Middle frontal gyrus (tissue), 1 donor: ENCODE results near the gene MT1M.

Experiments used
- DNase-seq: peaks from one replicate; pipeline ENCODE4 v3.0.0-alpha.2; 2015; ENCODE audit warnings: low spot score; ENCODE audit errors: extremely low spot score

The MT1M gene

DNA sequence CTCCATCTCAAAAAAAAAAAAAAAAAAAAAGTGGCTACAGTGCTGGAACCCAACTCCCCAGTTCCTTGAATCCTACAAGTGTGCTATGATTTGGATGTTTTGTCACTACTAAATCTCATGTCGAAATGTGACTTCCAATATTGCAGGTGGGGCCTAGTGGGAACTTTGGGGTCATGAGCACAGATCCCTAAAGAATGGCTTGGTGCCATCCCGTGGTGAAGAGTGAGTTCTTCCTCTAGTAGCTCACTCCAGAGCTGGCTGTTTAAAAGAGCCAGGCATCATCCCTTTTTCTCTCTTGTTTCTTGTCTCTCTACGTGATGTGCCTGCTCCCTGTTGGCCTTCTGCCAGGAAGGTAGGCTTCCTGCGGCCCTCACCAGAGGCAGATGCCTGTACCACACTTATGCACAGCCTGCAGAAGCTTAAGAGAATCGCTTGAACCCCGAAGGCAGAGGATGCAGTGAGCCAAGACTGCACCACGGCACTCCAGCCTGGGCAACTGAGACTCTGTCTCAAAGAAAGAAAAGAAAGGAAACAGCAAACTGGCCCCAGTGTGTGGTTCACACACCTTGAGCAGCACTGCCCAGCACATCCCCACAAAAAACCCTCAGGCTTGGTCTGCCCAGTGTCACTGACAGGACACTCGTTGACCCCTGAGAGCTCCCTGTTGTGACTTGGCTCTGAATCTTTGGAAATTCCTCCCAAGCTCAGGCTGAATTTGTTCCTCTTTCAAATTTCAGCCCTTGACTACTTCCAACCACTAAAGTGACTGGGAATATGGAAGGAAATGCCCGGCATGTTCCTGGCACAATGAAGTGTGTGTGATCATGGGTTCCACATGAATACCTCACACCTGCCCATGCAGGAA is 3.7 kb upstream of the MT1M start:
- no peak for DNase-seq

GRCh38 chr16:56629531-56629930 is 2.9 kb upstream of the MT1M start:
- DNase-seq, result no peak

DNA sequence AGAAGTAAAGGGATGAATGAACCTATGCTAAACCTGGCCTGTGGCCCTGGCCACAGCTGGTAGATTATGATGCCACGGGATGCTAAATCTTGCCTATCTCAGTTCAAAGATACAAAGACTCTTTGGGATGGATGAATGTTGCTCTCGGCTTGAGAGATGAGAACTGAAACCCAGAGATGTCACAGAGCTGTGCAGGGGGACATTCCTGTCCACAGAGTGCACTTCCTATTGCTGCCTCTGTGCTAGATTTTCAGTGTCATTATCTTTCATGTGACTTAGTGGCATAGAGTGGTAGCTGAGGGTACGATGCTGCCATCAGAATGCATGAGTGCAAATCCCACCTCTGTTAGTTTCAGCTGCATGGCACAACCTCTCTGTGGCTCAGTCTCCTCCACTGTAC is 2.3 kb upstream of the MT1M start:
- no peak for DNase-seq

GRCh38 chr16:56631197-56631596 is 1.3 kb upstream of the MT1M start:
- no peak for DNase-seq

- no peak for DNase-seq
Measured at GRCh38 chr16:56631832-56632155, 665 bp upstream of the MT1M start.

DNA sequence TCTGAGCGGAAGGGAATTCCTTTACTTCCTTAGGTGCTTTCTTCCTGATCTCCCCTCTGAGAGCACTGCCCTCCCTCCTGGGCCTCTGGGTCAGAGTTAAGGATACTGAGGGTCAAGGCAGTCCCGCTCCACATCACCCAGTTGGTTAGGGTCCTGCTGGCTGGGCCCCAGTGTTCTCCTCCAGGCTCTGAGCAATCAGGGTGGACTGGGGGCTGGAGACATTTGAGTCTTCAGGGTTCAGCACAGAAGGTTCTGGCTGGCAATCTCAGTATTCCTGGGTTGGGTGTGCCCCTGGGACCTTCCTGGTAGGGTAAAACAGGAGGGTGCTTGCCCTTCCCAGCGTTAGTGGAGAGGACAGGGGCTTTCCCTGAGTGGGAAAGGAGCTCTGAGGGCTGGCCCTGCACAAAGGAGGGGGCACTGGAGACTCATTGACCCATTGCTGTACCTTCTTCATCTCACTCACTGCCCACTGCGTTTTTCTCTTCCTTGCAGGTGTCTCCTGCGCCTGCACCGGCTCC is 448 bp downstream of the MT1M start:
- DNase-seq, result no peak

DNA sequence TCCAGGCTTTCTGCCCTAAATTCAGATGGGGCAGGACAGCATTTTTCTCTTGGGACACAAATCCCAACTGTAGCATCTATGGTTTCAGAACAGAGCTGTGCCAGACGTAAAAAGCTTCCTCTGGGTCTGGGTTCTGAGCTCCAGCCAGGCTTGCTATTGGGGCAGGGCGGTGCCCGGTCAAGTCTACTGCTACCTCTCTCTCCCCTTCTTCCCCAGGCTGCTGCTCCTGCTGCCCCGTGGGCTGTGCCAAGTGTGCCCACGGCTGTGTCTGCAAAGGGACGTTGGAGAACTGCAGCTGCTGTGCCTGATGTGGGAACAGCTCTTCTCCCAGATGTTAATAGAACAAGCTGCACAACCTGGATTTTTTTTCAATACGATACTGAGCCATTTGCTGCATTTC is 1.1 kb downstream of the MT1M start:
- no peak for DNase-seq

- DNase-seq, result no peak
Measured at GRCh38 chr16:56634715-56635440, 2.4 kb downstream of the MT1M start.

GRCh38 chr16:56635441-56635967 is 3.0 kb downstream of the MT1M start:
- DNase-seq, result no peak

- DNase-seq, result no peak
Measured at GRCh38 chr16:56636616-56637413, 4.4 kb downstream of the MT1M start.

- no peak for DNase-seq
Measured at GRCh38 chr16:56637814-56638750, 5.6 kb downstream of the MT1M start, which contains the start of gene MT1A. Gene MT1A, plus strand, starts transcription at chr16:56638666. Its CDS starts 73 bp downstream, at chr16:56638739.

GRCh38 chr16:56639045-56639444 is 6.6 kb downstream of the MT1M start:
- no peak for DNase-seq

DNA sequence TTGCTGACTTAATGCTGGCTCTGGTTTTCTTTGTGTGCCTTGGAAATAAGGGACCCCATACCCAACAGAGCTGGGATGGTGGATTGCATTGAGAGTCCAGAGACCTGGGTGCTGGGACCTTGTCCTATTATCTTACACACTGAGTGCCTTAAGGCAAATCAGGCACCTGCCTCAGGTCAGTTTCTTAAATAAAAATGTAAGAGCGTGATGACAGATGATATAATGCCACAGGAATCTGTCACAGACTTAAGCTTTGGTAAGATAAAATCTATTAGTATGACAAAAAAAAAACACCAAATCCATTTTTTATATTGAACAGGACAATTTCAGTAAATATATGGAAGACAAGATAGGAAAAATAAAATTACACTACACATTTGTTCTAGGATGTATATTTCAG is 7.6 kb downstream of the MT1M start:
- no peak for DNase-seq

DNA sequence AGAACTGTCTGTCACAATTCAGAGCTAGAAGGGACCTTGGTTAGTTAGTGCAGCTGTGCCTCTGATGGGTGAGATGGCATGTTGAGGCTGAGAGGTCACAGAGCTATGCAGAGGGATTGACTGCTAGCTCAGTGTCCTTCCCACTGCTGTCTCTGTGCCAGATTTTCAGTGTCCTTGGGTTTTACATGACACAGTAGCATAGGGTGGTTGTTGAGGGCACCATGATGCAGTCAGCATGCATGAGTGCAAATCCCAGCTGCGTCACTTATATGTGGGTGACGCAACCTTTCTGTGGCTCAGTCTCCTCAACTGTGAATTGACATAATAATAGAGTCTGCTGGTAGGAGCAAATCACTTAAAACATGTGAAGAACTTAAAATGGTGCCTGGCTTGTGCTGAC is 8.7 kb downstream of the MT1M start:
- no peak for DNase-seq

DNA sequence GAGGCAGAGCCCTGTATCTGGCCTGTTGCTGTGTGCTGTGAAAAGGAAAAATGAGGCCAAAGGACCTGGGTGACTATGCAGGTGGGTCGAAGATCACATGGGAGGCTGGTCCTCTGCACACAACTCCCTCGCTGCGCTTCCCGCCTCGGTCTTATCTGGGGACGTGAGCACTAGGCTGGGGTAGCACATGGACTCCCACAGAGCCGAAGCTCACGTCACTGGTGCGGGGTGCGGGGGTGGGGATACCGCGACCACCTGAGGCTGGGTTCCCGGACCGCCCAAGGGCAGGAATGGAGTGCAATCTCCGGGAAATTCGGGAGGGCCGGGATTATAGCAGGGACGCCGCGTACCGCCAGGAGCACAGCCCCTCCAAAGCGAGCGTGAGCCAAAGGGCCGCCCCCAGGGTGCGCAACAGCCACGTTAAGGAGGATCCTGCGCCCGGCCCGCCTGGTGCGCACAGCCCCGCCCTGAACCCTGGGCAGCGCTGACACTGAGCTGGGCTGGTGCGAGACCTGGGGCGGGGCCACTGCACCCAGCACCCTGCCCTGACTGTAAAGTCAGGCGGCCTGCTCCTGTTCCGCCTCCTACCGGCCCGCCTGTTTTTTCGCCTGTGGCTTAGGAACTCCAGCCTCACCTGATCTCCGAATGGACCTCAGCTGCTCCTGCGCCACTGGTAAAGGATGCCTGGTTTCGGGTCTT is 10.8 kb downstream of the MT1M start:
- no peak for DNase-seq

GRCh38 chr16:56643833-56644232 is 11.4 kb downstream of the MT1M start:
- no peak for DNase-seq

DNA sequence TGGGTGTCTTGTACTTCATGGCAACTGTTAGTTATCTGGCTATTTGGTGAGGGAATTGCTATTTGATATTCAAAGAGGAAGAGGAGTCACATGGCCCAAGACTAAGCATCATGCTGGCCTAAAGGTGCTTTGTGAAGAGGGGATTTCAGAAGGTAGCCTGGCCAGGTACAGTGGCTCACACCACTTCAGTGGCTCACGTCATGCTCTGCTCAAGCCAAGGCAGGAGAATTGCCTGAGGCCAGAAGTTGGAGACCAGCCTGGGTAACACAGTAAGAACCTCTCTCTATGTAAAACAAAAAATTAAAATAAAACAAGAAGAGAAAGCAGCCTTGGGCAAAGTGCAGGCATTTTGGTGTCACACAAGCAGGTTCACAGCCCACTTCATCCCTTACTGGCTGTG is 12.9 kb downstream of the MT1M start:
- DNase-seq, result no peak

GRCh38 chr16:56645838-56646237 is 13.4 kb downstream of the MT1M start:
- no peak for DNase-seq

GRCh38 chr16:56647641-56648431 is 15.4 kb downstream of the MT1M start:
- DNase-seq, result no peak
